GM21737 (cell line): ENCODE results near the gene CEP192.
"Not testable (repeated sequence)": the region's sequence is repeated elsewhere in the genome, so short reads cannot be mapped to it uniquely, and the experiment has no call there.

ENCODE experiments used
- ATAC-seq: cut with Tn5 transposase; IDR thresholded peaks from one replicate; pipeline ENCODE4 v1.9.1; 2021; ENCODE audit warnings: mild to moderate bottlenecking, moderate library complexity; ENCODE audit not compliant: unreplicated experiment

The CEP192 gene

GRCh38 chr18:13028869-13029268, 37.7 kb downstream of the CEP192 start:
- no peak for ATAC-seq

- no peak for ATAC-seq
Measured at GRCh38 chr18:13032173-13032572, 41.0 kb downstream of the CEP192 start.

GRCh38 chr18:13035249-13035914, 44.2 kb downstream of the CEP192 start:
- ATAC-seq = no peak

- ATAC-seq = no peak
Measured at GRCh38 chr18:13036622-13037320, 45.6 kb downstream of the CEP192 start.

GRCh38 chr18:13039806-13040205, 48.6 kb downstream of the CEP192 start:
- no peak for ATAC-seq

- no peak for ATAC-seq
Measured at GRCh38 chr18:13043066-13043465, 51.9 kb downstream of the CEP192 start.

DNA sequence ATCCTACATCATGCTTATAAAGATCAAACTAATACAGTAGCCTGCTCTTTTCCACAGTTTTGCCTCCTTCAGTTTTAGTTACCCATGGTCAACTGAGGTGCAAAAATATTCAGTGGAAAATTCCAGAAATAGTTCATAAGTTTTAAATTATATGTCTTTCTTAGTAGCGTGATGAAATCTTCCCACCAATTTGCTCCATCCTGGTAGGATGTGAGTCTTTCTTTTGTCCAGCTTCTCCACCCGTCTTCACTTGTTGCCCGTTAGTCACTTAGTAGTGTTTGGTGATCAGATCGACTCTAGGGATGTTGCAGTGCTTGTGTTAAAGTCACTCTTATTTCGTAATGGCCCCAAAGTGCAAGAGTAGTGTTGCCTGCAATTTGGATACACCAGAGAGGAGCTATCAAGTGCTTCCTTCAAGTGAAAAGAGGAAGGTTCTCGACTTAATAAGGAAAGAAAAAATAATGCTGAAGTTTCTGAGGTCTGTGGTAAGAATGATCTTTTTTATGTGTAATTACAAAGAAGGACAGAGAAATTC, 57.0 kb downstream of the CEP192 start:
- no peak for ATAC-seq

- ATAC-seq = no peak
Measured at GRCh38 chr18:13051159-13051558, 60.0 kb downstream of the CEP192 start.

GRCh38 chr18:13051950-13052349, 60.8 kb downstream of the CEP192 start:
- no peak for ATAC-seq

- no peak for ATAC-seq
Measured at GRCh38 chr18:13054336-13054735, 63.2 kb downstream of the CEP192 start.

DNA sequence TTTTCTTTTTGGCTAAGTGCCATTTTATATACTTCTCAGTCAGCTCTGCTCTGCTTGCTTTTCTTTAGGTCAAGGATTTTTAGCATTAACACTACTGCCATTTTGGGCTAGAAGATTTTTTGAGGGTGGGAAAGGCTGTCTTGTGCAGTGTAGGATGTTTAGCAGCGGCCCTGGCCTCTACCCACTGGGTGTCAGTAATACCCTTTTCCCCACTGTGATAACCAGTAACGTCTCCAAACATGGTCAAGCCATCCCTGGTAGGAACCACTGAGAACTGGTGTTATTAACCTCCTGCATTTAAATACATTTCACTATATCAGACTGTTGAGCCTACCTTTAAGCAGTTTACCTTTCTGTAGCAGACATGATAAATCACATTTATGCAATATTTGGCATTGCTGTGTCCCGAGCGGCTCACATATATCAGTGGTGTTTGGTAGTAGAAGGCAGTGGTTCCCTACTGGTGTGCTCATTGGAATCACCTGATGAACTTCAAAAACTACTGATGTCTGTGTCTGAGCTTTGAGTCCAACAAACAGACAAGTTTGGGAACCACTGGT, 70.5 kb downstream of the CEP192 start:
- ATAC-seq = no peak

GRCh38 chr18:13067124-13067523, 76.0 kb downstream of the CEP192 start:
- no peak for ATAC-seq

DNA sequence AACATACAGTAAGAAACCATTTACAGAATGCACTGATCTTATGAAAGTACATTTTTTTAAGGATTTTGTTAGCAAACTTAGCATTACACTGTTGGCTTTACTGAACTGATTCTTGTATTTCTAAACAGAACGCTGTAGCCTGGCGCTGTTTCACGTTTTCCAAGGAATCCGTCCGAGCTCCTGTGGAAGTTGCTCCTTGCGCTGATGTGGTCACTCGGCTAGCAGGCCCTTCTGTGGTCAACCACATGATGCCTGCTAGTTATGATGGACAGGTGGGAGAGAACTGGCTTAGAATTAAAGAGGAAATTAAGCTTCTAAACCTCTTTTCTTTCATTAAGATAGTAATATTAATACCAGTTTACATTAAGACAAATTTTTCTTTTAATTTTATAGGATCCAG, 76.8 kb downstream of the CEP192 start:
- ATAC-seq = no peak

- ATAC-seq = no peak
Measured at GRCh38 chr18:13070460-13070859, 79.3 kb downstream of the CEP192 start.

- ATAC-seq = no peak
Measured at GRCh38 chr18:13076886-13077285, 85.7 kb downstream of the CEP192 start.

DNA sequence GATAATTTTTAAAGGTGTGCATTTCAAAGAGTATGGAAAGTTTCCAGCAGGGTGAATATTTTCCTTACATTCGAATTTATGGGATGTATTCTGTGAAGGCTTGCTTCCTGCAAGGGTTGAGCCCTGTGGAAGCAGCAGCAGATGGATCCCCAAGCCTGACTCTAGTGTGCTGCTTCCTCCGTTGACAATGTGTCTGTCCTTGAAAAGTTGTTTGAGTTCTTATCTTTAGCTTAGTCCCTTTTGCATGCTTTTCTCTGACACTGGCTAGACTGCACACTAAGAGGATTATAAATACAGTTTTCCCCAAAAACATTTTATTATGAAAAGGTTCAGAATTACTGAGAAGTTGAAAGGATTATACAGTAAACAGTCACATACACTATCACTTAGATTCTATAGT, 86.3 kb downstream of the CEP192 start:
- ATAC-seq = no peak

GRCh38 chr18:13078065-13078464, 86.9 kb downstream of the CEP192 start:
- not testable (repeated sequence) for ATAC-seq

- ATAC-seq = no peak
Measured at GRCh38 chr18:13086906-13087305, 95.7 kb downstream of the CEP192 start.

DNA sequence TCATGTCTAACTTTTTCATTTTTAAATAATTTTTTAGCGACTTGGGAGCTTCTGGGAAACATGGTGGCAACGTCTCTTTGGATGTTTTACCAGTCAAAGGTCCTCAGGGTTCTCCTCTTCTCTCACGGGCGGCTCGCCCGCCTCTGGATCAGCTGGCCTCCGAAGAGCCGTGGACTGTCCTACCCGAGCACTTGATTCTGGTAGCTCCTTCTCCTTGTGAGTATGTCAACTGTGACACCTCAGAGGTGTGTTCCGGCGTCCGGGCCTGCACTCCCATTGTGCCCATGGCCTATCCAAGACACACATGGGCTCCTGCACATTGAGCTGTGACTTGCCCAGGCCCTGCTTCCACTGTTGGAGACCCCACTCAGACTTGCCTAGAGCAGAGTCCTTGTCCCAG, 104.3 kb downstream of the CEP192 start:
- ATAC-seq = no peak

DNA sequence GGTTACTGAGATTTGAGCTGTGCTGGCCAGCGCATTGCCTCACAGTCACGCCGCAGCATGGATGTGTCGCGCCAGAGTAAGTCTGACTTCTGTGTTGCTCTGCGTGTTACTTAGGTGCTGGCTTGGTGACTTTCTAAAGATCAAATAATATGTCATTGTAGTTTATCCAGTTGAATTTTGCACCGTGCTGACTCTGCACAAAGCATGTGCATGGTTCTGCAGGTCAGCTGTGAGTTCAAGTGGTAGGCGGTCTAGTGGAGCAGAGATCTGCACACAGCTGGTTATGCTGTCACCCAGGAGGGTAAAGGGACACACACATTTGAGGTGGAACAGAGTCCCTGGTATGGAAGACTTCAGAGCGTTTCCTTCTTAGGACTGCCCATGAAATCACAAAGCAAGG, 105.1 kb downstream of the CEP192 start:
- ATAC-seq = no peak

DNA sequence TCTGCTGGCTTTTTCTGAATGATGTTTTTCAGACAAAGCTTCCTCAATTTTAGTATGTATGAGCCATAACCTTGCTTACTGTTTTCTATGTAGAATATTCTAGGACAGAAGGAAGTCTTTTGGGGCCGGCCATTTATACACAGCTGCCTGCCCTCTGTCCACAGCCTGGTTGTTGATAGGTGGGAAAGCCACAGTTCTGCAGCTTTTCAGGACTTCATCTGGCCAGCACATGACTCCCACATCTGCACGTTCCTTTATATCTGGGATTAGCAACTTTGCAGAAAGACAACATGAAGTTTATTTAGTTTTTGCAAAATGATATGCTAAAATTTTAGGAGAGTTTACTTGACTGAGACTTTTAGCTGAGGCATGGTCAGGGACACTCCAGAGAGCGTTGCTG, 105.6 kb downstream of the CEP192 start:
- no peak for ATAC-seq

DNA sequence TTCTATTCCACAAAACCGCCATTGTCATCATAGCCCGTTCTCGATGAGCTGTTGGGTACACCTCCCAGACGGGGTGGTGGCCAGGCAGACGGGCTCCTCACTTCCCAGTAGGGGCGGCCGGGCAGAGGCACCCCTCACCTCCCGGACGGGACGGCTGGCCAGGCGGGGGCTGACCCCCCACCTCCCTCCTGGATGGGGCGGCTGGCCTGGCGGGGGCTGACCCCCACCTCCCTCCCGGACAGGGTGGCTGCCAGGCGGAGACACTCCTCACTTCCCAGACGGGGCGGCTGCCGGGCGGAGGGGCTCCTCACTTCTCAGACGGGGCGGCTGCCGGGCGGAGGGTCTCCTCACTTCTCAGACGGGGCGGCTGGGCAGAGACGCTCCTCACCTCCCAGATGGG, 106.9 kb downstream of the CEP192 start:
- ATAC-seq = not testable (repeated sequence)
